Esophagus mucosa (tissue), 1 donor: Measurements from ENCODE around the gene SV2C. TPM values are rescaled to one million over a fixed set of nuclear protein-coding genes. Genes with fewer than 3 reads are reported as not detected.
"Not testable (repeated sequence)": the region's sequence is repeated elsewhere in the genome, so short reads cannot be mapped to it uniquely, and the experiment has no call there.

Source experiments
- ATAC-seq: fragments of 200-7000 bp; cut with Tn5 transposase; one replicate; pipeline ENCODE4 v1.9.1; 2020
- total RNA-seq: library from RNA; stranded (reverse); gene quantifications from one replicate; pipeline ENCODE4 v1.2.4, GENCODE V29; 2023
- donor health status: DM: yes; HTN: yes; CAD: no.

SV2C gene
- total RNA-seq, 1 donor from 2014 or later = 0.12 TPM

- no peak for ATAC-seq
Measured at GRCh38 chr5:76257897-76258296, 174.7 kb downstream of the SV2C start.

- ATAC-seq = no peak
Measured at GRCh38 chr5:76264681-76265080, 181.5 kb downstream of the SV2C start.

GRCh38 chr5:76269259-76269931 lies 186.2 kb downstream of the SV2C start:
- no peak for ATAC-seq

- ATAC-seq = peak; percentile 43
Measured at GRCh38 chr5:76269932-76270610, 186.9 kb downstream of the SV2C start.

- no peak for ATAC-seq
Measured at GRCh38 chr5:76271836-76272235, 188.7 kb downstream of the SV2C start.

GRCh38 chr5:76273206-76273885 lies 190.2 kb downstream of the SV2C start:
- ATAC-seq = no peak

- no peak for ATAC-seq
Measured at GRCh38 chr5:76274571-76274970, 191.4 kb downstream of the SV2C start.

GRCh38 chr5:76277736-76278135 lies 194.6 kb downstream of the SV2C start:
- ATAC-seq = no peak

- no peak for ATAC-seq
Measured at GRCh38 chr5:76278261-76278789, 195.1 kb downstream of the SV2C start.

GRCh38 chr5:76280494-76280893 lies 197.3 kb downstream of the SV2C start:
- no peak for ATAC-seq

- ATAC-seq = peak; percentile 97
Measured at GRCh38 chr5:76283670-76284069, 200.5 kb downstream of the SV2C start.

GRCh38 chr5:76289692-76290091 lies 206.5 kb downstream of the SV2C start:
- ATAC-seq = no peak

GRCh38 chr5:76290321-76290757 lies 207.2 kb downstream of the SV2C start:
- peak; percentile 92 for ATAC-seq

GRCh38 chr5:76291305-76292077 lies 208.3 kb downstream of the SV2C start:
- ATAC-seq = no peak

GRCh38 chr5:76292620-76293322 lies 209.6 kb downstream of the SV2C start:
- no peak for ATAC-seq

GRCh38 chr5:76294573-76294972 lies 211.4 kb downstream of the SV2C start:
- no peak for ATAC-seq

GRCh38 chr5:76298852-76299251 lies 215.7 kb downstream of the SV2C start:
- ATAC-seq = no peak

- ATAC-seq = no peak
Measured at GRCh38 chr5:76299592-76299991, 216.4 kb downstream of the SV2C start.

GRCh38 chr5:76301932-76302331 lies 218.7 kb downstream of the SV2C start:
- not testable (repeated sequence) for ATAC-seq

- not testable (repeated sequence) for ATAC-seq
Measured at GRCh38 chr5:76302661-76303060, 219.5 kb downstream of the SV2C start.

GRCh38 chr5:76303921-76304320 lies 220.7 kb downstream of the SV2C start:
- ATAC-seq = peak; percentile 95

GRCh38 chr5:76305269-76305668 lies 222.1 kb downstream of the SV2C start:
- ATAC-seq = no peak
